Stimulated activated CD4-positive, alpha-beta T cell treated with anti-CD3 and anti-CD28 coated beads, Interleukin-1b, Interleukin-23, amount 100 ng/mL, for 24 hours (primary cell): ENCODE measurements around the gene IL1RAPL2.
"Not testable (repeated sequence)": the region's sequence is repeated elsewhere in the genome, so short reads cannot be mapped to it uniquely, and the experiment has no call there.

Experiments
- DNase-seq, 4 experiments: peaks; one replicate each; pipeline ENCODE4 v3.0.0-alpha.2; 2020; ENCODE audit warnings: low read depth in 4 of 4, low spot score in 1 of 4

The IL1RAPL2 gene

DNA sequence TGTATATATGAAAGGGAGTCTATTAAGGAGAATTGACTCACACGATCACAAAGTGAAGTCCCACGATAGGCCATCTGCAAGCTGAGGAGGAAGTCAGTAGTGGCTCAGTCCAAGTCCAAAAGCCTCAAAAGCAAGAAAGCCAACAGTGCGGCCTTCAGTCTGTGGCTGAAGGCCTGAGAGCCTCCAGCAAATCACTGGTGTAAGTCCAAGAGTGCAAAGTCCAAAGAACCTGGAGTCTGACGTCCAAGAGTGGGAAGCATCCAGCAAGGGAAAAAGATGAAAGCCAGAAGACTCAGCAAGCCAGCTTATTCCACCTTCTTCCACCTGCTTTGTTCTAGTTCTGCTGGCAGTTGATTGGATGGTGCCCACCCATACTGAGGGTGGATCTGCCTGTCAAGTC lies 104.1 kb downstream of the IL1RAPL2 start:
- no peak for DNase-seq

DNA sequence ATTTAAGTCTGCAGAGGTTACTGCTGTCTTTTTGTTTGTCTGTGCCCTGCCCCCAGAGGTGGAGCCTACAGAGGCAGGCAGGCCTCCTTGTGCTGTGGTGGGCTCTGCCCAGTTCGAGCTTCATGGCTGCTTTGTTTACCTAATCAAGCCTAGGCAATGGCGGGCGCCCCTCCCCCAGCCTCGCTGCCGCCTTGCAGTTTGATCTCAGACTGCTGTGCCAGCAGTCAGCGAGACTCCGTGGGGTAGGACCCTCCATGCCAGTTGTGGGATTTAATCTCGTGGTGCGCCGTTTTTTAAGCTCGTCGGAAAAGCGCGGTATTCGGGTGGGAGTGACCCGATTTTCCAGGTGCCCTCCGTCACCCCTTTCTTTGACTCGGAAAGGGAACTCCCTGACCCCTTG lies 111.5 kb downstream of the IL1RAPL2 start:
- not testable (repeated sequence) for DNase-seq

DNA sequence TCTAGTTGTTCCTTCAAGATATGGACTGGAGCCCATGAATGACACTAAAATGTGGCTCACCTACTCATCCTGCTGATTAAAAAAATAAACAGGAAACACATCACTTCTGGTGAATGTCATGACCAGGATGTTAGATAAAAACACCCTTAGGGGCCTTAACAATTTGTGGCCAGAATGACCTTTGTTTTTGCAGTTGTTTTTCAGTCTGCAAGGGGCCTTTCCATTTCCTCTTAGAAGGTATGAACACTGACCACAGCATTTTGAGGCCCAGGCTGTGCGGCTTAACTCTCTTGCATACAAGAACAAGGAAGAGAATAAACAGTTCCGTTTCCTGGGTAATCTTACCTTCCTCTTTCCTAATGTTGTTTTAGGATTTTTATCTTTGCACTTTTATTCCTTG lies 113.2 kb downstream of the IL1RAPL2 start:
- no peak for DNase-seq

DNA sequence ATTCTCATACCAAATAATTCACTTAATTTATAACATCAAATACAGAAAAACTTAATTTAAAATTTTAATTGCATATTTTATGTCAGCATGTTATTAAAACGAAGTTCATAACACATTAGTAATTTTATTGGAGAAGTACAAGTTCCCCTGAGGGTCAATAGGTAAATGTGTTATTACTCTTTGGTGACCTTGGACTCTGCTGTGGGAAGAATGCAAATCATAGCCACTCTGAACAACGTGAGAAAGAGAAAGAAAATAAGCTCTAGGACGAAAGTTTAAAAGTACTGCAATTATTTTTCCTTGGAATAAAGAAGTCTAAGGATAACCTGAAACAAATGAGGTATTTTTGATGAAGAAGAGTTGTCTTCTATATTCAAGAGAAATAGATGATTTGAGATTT lies 115.2 kb downstream of the IL1RAPL2 start:
- DNase-seq = no peak

DNA sequence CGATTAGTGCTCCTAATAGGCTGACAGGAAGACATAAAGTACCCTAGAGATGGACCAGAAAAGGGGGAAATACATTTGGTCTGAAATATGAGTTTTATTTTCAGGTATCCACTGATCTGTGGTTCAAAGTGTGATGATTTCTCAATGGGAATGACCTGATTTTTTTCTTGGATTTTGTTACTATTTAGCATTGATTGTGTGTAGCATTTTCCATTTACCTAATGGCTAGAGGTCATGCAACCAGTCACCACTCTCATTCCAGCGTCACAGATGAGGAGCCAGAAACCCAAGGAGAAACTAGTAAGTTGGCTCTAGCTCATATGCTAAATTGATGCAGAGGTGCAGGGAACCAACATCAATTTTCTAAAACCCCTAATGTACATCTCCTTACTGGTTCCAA lies 118.1 kb downstream of the IL1RAPL2 start:
- no peak for DNase-seq

- DNase-seq = no peak
Measured at GRCh38 chrX:104695593-104695992, 129.6 kb downstream of the IL1RAPL2 start.

- DNase-seq = no peak
Measured at GRCh38 chrX:104696667-104697066, 130.7 kb downstream of the IL1RAPL2 start.

- no peak for DNase-seq
Measured at GRCh38 chrX:104697294-104697693, 131.3 kb downstream of the IL1RAPL2 start.

DNA sequence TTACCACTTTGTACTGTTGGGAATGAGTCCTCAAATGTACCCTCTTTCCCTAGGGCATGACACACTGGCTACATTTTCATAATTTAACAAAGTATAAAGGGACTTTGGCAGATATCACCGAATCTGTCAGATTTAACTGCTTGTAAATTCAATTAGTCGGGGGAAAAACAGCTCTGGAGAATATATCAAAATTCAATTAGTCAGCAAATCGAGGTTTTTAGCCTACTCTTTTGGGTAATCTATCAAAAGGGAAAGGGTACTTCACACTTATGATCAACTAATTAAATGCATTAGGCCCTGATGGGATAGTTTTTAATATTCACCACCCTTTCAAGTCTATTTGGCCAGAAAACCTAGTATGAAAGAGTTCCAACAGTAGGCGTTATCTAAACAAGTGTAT lies 141.0 kb downstream of the IL1RAPL2 start:
- no peak for DNase-seq

- DNase-seq = no peak
Measured at GRCh38 chrX:104707572-104707971, 141.6 kb downstream of the IL1RAPL2 start.

GRCh38 chrX:104712515-104712914 lies 146.5 kb downstream of the IL1RAPL2 start:
- DNase-seq = no peak

GRCh38 chrX:104721854-104722253 lies 155.9 kb downstream of the IL1RAPL2 start:
- no peak for DNase-seq

GRCh38 chrX:104728456-104728855 lies 162.5 kb downstream of the IL1RAPL2 start:
- DNase-seq = no peak

GRCh38 chrX:104742355-104742754 lies 176.4 kb downstream of the IL1RAPL2 start:
- no peak for DNase-seq

- no peak for DNase-seq
Measured at GRCh38 chrX:104745152-104745551, 179.2 kb downstream of the IL1RAPL2 start.

- no peak for DNase-seq
Measured at GRCh38 chrX:104749951-104750610, 184.1 kb downstream of the IL1RAPL2 start.

DNA sequence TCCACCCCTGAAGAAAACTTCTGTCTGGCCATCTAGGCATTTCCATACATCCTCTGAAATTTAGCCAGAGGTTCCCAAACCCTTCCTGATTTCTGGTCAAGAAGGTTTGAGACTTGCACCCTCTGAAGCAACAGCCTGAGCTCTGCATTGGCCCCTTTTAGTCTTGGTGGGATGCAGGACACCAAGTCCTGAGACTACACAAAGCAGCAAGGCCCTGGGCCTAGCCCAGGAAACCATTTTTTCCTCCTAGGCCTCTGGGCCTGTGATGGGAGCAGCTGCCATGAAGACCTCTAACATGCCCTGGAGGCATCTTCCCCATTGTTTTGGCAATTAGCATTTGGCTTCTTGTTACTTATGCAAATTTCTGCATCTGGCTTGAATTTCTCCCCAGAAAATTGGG lies 196.6 kb downstream of the IL1RAPL2 start:
- DNase-seq = no peak

- DNase-seq = no peak
Measured at GRCh38 chrX:104789784-104790183, 223.8 kb downstream of the IL1RAPL2 start.

DNA sequence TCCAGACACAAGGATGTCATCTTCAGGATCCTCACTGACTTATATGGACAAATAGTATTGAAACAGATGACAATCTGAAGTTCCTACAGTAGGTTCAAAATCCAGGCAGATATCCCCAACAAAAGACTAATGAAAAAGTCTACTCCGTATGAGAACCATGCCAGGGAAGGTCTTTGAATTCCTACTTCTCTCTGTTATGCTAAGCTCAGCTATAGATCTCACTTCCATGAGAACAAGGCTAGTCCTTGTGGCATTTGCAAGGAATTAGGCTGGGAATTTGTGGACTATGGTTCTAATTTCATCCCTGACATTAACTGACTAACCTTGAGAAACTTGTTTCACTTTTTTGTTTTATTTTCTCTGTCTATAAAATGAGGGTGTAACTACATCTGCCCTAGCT lies 229.8 kb downstream of the IL1RAPL2 start:
- no peak for DNase-seq

DNA sequence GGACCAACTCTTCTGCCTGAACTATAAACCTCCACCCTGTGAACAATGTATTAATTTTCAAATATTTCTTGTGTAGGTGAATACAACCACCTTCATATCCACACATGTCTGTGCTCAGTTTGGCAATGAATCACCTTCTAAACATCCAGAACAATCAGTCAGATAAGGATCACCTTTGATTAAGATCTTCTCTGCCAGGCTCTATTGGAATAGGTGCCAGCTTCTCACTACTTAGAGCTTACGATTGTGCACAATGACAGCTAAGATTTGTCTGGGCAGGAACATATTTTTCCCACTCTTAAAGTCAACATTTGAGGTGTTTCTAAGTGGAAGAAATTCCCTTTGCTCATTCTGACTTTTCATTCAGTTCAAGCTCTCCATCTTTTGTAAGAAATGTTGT lies 237.2 kb downstream of the IL1RAPL2 start:
- DNase-seq = no peak

GRCh38 chrX:104806346-104806745 lies 240.3 kb downstream of the IL1RAPL2 start:
- no peak for DNase-seq

DNA sequence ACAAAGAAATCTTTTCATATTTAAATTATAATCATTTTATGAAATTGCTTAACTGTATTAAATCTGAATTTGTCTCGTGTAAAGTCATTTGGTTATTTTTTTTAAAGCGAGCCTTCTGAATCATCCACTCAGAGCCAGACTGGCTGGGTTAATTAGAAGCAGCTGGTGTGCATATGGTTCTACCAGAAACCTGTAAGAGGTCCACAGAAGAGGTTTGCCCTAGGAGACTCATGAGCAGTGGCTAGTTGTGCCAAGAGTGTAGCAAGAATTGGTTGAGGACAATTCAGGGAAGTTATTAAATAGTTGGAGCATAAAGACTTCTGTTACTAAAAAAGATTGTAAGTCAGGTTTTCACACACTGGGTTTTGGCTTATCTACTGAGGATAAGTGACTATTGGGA lies 267.4 kb downstream of the IL1RAPL2 start:
- no peak for DNase-seq

- DNase-seq = no peak
Measured at GRCh38 chrX:104842646-104843045, 276.6 kb downstream of the IL1RAPL2 start.

DNA sequence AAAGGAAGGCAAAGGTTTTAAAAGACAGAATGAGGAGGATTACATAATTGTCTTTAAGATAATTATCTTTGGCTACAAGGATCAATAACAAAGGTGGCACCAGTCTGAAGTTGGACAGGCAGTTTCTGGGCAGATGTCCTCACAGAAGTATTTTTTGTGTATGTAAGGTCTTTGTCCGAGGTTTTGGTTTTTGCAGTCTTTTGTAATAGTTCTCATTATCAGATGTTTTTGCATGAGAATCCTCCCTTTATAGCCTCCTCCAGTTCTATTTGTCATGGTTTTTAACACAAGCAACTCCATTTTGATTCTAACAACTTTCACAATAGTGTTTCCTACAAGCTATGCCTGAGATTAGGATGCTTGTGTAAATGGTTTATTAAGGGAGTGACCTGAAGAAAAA lies 286.2 kb downstream of the IL1RAPL2 start:
- DNase-seq = no peak
